Stimulated activated CD8-positive, alpha-beta memory T cell treated with anti-CD3 and anti-CD28 coated beads, Interleukin-15, amount 100 ng/mL, for 4 hours (primary cell): Measurements from ENCODE around the gene TUBAL3.
"Not testable (repeated sequence)": the region's sequence is repeated elsewhere in the genome, so short reads cannot be mapped to it uniquely, and the experiment has no call there.

Experiments
- DNase-seq, 2 donors: peaks; one replicate each; pipeline ENCODE4 v3.0.0-alpha.2; 2020; ENCODE audit warnings: low read depth in 2 of 2

Gene TUBAL3

DNA sequence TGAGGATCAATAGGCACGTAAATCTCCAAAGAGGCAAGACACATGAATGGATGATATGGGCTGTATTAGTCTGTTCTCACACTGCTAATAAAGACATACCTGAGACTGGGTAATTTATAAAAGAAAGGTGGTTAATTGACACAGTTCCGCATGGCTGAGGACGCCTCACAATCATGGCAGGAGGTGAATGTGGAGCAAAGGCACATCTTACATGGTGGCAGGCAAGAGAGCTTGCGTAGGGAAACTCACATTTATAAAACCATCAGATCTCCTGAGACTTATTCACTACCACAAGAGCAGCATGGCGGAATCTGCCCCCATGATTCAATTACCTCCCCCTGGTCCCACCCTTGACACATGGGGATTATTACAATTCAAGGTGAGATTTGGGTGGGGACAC is 25.4 kb downstream of the TUBAL3 start:
- DNase-seq, result not testable (repeated sequence)

DNA sequence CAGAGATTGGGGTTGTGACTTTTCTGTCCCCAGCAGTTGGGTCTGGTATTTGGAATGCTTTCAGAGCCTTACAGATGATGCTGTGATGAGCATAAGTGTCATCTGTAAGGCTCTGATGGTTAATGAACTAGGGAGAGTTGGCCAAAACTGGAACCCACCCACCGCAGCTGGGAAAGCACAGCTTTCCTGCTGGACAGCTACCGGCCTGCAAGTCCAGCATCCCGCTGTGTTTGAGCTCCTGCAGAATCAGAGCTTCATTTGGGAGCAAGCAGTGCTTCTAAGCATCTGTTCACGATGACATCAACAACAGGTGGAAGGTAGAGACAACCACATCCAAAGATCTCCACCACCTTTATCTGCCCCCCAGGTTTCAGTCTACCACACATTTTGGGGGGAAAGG is 28.2 kb downstream of the TUBAL3 start:
- no peak for DNase-seq

DNA sequence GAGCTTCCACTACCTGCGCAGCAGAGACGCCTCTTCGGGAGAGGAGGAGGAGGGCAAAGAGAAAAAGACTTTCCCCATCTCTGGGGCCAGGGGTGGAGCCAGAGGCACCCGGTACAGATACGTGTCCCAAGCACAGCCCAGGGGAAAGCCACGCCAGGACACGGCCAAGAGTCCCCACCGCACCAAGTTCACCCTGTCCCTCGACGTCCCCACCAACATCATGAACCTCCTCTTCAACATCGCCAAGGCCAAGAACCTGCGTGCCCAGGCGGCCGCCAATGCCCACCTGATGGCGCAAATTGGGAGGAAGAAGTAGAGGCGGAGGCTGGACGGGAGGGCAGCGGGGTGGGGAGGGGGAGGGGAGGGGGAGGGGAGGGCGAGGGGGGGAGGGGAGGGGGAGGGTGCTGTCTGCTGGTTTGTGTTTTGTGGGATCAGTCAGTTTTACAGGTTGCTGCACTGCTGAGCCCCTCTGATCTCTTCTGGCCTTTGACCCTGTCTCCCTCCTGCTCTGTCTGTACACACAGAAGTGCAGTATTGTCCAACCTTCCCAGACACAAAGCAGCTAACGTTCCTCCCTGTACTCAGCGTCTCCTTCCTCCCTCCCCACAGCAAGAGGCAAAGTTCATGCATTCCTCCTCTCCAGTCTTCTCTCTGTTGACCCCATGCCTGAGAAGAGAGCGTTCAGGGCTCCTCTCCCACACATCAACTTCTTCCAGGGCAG is 30.6 kb downstream of the TUBAL3 start:
- DNase-seq, result no peak

DNA sequence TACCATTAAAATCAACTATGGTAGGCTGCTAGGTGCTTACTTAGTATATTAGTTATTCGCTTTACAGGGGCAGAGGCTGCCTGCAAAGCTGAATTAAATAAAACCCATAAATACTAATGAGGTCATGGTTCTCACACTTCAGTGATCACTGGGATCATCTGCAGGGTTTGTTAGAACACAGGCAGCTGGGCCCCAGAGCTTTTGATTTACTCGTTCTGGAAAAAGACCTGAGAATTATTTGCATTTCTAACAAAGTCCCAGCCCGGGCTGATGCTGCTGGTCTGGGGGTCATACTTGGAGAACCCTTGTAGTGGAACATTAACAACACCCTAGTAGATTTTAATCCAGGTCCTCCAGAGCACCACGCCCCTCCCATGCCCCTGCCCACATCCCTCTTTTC is 31.3 kb downstream of the TUBAL3 start:
- no peak for DNase-seq

DNA sequence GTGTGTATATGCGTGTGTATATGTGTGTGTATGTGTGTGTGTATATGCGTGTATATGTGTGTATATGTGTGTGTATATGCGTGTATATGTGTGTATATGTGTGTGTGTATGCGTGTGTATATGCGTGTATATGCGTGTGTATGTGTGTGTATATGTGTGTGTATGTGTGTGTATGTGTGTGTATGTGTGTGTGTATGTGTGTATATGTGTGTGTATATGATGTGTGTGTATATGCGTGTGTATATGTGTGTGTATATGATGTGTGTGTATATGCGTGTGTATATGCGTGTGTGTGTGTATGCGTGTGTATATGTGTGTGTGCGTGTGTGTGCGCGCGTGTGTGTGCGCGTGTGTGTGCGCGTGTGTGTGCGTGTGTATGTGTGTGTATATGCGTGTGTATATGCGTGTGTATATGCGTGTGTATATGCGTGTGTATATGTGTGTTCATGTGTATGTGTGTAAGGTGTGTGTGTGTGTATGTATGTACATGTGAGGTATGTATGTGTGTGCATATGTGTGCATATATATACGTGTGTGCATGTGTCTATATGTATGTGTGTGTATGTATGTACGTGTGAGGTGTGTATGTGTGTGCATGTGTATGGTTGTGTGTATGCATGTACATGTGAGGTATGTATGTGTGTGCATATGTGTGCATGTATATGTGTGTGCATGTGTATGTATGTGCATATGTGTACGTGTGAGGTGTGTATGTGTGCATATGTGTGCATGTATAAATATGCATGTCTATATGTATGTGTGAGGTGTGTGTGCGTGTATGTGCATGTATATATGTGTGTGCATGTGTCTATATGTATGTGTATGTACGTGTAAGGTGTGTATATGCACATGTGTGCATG is 33.9 kb downstream of the TUBAL3 start:
- DNase-seq, result no peak

DNA sequence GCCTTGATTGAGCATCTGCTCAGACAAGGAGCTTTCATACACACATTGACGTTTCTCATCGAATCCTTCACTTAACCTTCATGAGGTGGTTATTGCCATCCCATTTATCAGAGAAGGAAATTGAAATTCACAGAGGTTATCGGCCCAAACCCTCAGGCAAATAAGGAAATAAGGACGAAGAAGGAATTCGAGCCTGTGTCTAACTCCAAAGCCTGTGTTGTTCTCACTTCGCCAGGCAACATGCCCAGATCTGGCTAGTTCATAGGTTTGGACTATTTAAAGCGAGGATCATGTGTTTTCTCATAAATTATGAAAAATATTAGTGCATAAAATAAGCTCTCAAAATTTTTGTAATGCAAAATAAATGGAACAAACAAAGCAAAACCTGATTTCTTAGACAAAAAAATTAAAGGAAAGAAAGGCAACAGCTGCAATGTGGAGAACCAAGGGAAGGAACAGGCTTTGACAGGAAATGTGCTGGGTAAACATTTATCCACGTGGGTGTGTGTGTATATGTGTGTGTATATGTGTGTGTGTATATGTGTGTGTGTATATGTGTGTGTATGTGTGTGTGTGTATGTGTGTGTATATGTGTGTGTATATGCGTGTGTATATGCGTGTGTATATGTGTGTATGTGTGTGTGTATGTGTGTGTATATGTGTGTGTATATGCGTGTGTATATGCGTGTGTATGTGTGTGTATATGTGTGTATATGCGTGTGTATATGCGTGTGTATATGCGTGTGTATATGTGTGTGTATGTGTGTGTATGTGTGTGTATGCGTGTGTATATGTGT is 35.1 kb downstream of the TUBAL3 start:
- no peak for DNase-seq

DNA sequence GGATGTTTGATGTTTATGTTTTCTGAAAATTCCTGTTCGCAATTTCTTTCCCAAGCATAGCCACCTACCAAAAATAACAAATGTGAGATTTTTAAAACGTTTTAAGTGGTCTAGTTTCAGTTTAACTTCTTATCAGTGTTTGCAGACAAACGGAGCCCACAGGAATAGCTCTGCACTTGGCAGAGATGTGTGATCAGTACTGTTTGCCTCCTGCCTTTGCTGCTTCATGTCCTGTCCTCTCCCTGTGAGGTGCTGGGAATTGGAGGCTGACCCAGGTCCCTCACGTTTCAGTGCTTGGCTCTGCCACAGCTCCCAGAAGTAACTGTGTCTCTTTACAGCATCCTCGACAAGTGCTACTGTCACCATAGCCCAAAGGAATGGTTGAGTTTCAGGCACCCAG is 38.7 kb downstream of the TUBAL3 start:
- no peak for DNase-seq

DNA sequence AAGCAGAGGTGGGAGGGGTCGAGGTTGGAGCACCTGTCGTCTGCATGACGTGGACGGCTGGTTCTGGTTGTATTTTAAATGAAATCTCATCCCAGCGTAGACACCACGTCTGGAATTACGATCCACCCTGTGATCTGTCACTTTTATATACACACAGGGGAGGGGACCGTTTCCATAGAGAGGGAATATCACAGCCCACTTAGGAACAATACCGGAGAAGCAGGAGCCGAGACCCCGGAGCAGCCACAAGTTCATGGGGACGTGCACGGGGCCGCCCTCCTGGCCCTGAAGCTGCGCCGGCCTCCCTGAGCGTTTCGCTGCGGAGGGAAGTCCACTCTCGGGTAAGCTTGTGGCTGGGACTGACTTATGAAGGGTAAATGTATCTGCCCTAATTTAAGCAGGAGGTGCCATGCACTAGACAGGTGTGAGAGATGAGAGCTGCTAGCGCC is 39.7 kb downstream of the TUBAL3 start, which contains the start of gene UCN3:
UCN3 (plus strand) TSS at position 77 of the 449 bp plus-strand sequence. CDS start 8,755 bp downstream, outside the sequence.
- DNase-seq, result no peak

DNA sequence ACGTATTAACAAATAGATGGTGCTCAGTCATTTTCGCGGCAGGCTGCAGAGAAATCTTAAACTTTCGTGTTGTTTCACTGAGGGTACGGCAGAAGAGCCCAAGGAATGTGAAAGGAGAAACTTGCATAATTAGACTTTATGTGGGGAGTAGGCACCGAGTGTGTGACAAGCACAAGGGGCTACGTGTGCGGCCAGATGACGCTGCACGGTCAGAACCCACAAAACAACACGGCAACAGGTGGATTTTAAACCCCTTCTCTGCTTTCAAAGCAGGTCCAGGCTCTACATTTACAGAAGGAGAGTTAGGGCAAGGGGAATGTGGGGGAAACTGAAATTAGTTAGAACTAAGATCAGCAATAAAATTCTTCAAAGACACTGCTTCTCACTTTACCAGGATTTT is 40.3 kb downstream of the TUBAL3 start:
- DNase-seq, result no peak

DNA sequence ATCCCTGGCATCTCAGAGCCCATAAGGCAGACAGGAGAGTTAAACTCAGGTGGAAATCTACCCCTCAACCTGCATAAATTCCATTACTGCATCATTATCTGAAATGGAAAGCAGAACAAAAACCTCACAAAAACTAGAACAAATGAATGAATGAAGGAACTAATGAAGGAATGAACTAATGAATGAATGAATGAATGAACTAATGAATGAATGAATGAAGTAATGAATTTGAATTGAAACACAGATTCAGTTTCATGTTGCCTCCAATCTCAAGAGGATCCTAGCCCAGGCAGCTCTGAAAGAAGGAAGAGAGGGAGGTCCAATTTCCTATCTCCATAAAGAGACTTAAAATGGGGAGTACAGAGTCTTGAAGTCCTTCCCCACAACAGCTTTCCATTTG is 41.8 kb downstream of the TUBAL3 start:
- DNase-seq, result no peak

DNA sequence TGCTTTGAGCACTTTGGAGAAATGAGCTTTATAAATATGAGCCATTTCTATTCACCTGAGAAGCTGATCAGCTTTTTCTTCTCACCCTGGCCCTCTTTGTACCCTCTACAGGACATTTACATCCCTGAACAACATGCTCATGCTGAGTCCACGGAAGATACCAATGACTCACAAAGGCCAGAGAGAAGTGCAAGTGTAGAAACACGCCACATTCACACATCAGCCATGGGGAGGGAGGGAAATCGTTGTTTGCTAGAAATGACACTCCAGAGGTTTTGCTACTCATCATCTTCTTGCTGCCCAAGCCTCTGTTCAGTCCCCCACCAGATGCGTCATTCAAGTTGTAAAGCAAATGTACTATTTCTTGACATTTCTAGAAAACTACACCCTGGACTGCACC is 42.7 kb downstream of the TUBAL3 start:
- DNase-seq, result no peak

DNA sequence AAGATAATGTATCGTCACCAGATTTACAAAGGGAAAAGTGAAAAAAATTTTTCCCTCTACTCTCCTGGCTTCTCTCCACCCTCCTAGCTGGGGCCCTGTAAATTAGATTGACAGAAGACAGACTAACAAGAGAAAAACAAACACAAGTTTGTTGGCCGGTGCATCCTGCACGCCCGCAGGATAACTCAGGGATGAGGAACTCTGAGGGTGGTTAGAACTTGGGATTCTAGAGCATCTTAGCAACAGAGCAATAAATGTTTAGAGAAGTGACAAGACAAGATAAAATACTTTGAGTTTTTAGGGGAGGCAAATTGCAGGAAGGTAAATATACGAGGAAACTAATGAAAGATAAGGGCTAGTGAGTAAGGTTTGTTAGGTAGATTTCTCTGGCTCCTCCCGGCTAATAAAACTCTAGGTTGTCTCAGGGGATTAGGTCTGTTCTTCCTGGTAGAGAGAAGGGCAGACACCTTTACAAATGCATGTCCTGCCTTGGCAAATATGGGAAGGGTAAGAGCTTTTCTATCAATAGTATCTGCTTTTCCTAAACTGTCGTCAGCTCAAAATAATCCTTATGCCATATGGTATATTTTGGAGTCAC is 44.2 kb downstream of the TUBAL3 start:
- no peak for DNase-seq

DNA sequence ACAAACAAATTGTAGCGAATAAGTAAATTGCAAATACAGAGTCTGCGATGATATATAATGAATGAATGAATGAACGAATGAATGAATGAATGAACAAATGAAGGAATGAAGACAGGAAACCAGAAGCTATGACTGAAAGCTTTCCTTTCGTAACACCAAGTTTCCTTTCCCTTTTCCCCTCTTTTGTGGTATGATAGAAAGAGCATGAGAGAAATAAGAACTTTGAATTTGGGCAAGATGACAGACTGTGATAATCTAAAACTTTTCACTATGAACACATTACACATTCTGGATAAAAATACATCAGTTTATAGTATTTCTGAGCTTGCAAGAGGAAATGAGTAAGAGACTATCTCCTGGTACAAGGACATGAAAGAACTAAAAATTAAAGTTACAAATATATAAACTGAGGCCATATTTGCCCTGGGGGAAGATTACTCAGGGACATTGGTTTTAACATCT is 48.3 kb downstream of the TUBAL3 start:
- DNase-seq, result no peak

DNA sequence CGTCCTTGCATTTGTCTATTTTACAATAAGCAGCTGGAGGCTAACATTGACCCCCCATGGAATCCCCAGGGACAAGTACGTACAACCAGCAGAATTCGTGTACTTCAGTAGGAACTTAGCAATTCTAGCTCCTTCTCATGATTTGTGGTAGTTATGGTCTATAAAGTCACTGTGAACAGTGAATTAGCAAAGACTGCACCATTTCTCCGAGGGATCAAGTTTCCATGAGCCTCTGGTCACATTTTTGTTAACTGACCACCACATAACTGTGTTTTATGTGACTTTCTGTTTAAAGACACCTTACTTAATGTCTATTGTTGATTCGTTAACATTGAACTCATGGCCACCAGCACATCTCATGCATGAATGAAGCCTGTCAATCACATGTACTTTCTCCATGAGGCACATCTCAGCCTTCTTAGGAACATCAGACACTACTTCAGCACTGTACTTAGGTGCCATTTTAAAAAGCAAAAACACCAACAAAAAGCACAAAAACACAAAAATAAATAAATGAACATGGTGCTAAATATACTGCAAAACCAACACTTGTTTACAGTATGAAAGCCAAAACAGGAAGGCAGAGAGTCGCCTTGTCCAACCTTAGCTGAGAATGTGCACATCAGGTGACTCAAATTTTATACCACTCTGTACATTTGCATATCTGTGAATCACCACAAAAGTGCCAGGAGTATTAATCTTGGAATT is 48.9 kb downstream of the TUBAL3 start:
- DNase-seq, result no peak

DNA sequence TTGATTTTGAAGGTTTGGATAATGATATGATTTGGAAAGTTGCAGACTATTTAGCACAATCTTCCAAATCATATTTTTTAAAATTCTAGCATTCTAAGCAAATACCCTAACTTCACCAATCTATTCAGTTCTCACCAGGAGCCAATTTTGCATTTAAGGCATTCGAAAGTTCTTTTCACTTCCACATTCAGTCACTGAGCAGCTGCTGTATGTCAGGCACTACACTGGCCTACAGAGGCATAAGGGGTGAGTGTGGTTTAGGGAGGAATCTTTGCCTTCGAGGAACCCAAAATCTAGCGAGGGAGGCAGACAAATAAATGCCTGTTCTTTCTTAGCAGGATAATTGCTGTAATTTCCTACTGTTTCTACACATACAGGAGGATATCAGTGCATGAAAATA is 50.6 kb downstream of the TUBAL3 start:
- DNase-seq, result no peak

DNA sequence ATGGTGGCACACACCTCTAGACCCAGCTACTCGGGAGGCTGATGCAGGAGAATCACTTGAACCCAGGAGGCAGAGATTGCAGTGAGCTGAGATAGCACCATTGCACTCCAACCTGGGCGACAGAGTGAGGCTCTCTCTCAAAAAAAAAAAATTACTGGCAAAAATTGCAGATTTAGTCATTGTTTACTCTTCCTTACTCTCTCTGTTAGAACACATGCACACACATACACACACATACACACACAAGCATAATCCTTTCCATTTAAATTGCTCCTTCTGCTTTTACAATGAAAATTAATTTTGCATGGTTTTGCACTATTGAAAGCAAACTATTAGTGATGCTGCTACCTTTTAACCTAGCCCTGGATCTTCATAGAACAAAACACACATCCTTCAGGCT is 55.3 kb downstream of the TUBAL3 start:
- no peak for DNase-seq

DNA sequence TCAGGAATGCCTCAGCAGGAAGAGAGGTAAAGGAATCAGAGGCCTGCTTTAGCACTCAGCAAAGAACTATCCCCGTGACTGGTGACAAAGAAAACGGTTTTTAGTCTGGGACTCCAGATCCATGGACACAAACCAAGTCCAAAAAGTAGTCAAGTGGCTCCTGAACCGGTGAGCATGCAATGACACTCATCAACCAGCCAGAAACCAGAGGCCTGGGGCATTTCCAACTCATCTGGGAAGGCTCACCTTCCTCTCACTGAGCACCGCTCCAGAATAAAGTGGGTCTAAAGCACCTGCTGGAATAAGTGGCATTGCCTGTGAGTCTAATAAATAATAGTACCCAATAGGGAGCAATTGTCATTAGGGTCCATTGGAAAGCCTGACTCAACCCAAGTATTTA is 57.7 kb downstream of the TUBAL3 start:
- DNase-seq, result no peak

DNA sequence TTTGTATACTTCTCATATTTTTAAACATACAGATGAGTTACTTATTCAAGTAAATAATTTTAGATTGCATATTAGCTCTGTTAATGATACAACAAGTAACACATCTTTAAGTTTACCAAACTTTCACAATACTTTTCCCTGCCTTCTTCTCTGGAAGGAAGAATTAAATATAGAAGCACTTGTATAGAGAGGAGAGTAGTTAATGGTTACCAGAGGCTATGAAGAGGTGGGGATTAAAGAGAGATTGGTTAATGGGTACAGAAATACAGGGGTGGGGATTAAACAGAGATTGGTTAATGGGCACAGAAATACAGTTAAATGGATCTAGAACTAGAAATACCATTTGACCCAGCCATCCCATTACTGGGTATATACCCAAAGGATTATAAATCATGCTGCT is 59.9 kb downstream of the TUBAL3 start:
- no peak for DNase-seq

DNA sequence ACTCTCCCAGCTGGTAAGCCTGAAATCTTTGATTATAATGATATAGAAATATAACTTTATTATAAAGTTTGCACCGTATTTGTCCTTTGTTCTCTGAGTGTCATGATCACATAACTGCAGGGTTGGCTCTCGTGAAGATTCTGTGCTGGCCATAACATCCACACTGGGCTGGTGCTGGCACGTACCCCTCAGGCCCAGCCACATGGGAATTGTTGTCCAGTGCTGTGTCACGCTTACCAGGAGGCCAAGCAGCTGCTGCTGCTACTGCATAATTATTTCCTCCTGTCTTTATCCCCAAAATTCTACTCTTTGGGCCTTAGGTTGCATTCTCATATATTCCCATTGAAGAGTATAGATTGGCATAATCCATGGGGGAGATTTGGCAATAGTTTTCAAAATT is 60.6 kb downstream of the TUBAL3 start:
- DNase-seq, result no peak

DNA sequence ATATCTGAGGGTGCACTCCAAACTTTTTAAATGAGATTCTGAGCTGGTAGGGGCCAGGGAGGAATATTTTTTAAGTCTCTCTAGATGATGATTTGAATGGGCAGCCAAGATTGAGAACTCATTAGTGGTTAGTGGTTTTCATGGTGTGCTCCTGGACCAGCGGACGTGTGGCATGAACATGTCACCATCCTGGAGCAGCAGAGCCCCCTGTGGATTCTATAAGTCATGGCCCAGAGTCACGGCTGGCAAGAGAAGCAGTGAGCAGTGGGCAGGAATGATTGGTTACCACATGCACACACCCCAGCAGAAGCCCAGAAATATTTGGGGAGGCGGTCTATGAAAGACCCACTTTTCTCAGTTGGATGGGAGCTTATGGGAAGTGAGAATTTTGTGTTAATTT is 61.1 kb downstream of the TUBAL3 start:
- DNase-seq, result no peak
